Erythroblast (primary cell): ENCODE data around the gene SLC4A3.
"Not testable (repeated sequence)": the region's sequence is repeated elsewhere in the genome, so short reads cannot be mapped to it uniquely, and the experiment has no call there.

ENCODE experiments used
- GATA1 ChIP-seq: IDR thresholded peaks from 2 replicates; pipeline ENCODE4 v1.6.1; 2011; ENCODE audit warnings: low read depth, mild to moderate bottlenecking, control low read depth, low read length, moderate library complexity
- POLR2A ChIP-seq: IDR thresholded peaks from 2 replicates; pipeline ENCODE4 v1.6.1; 2011; ENCODE audit warnings: mild to moderate bottlenecking, low read length

DNA sequence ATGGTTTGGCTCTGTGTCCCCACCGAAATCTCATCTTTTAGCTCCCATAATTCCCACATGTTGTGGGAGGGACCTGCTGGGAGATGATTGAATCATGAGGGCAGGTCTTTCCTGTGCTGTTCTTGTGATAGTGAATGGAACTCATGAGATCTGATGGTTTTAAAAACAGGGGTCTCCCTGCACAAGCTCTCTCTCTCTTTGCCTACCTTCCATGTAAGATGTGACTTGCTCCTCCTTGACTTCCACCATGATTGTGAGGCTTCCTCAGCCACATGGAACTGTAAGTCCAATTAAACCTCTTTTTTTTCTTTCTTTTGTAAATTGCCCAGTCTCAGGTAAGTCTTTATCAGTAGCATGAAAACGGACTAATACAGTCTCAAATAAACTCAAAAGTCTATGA is 56.0 kb downstream of the SLC4A3 start:
- not testable (repeated sequence) for TF ChIP-seq POLR2A, GATA1
